ENCODE data around the gene TMEM165.

Gene TMEM165

GRCh38 chr4:55458611-55459010 is 62.9 kb downstream of the TMEM165 start:
- no peak for DNase-seq (ENCODE audit: low read depth)

- no peak for DNase-seq (ENCODE audit: low read depth)
These were observed 70.2 kb downstream of the TMEM165 start for GRCh38 chr4:55466001-55466400.

GRCh38 chr4:55468724-55469123 is 73.0 kb downstream of the TMEM165 start:
- DNase-seq (ENCODE audit: low read depth) = no peak

- DNase-seq (ENCODE audit: low read depth) = no peak
These were observed 74.2 kb downstream of the TMEM165 start for GRCh38 chr4:55469979-55470378.

Measured in activated T-helper 1 cell treated with Interleukin-2 at 50 U/mL for 16 hours (primary cell).